Trophoblast cell (in vitro differentiated cells and primary cell): ENCODE results near the gene CNNM4.

ENCODE experiments used
- DNase-seq, 2 donors: peaks; one replicate each; pipeline ENCODE4 v3.0.0-alpha.2; 2016
- H2AFZ ChIP-seq: 2 replicates; pipeline ENCODE4 v1.6.1; 2013; ENCODE audit warnings: low read length, moderate library complexity, mild to moderate bottlenecking; ENCODE audit not compliant: insufficient read depth, poor library complexity
- H2AK5ac ChIP-seq: 2 replicates; pipeline ENCODE4 v1.6.1; 2013; ENCODE audit warnings: mild to moderate bottlenecking, low read length
- H2BK120ac ChIP-seq: 2 replicates; pipeline ENCODE4 v1.6.1; 2013; ENCODE audit warnings: low read length, mild to moderate bottlenecking, moderate library complexity; ENCODE audit not compliant: insufficient read depth, poor library complexity
- H2BK12ac ChIP-seq: 2 replicates; pipeline ENCODE4 v1.6.1; 2013; ENCODE audit warnings: mild to moderate bottlenecking, low read length, moderate library complexity
- H2BK5ac ChIP-seq: 2 replicates; pipeline ENCODE4 v1.6.1; 2013; ENCODE audit warnings: low read length, low read depth, moderate library complexity, mild to moderate bottlenecking; ENCODE audit not compliant: poor library complexity
- H3K14ac ChIP-seq: 2 replicates; pipeline ENCODE4 v1.6.1; 2013; ENCODE audit warnings: mild to moderate bottlenecking, low read length
- H3K18ac ChIP-seq: 2 replicates; pipeline ENCODE4 v1.6.1; 2013; ENCODE audit warnings: mild to moderate bottlenecking, low read length
- H3K23ac ChIP-seq: 2 replicates; pipeline ENCODE4 v1.6.1; 2013; ENCODE audit warnings: low read length
- H3K27ac ChIP-seq: 2 replicates; pipeline ENCODE4 v1.5.1; 2013; ENCODE audit warnings: low read depth, mild to moderate bottlenecking, inconsistent platforms, low read length, moderate library complexity
- H3K27me3 ChIP-seq: 2 replicates; pipeline ENCODE4 v1.6.1; 2013; ENCODE audit warnings: inconsistent platforms, mild to moderate bottlenecking, low read length, moderate library complexity; ENCODE audit not compliant: insufficient read depth
- H3K36me3 ChIP-seq, 2 experiments: 1 replicate in 1 of 2; 2 replicates in 1 of 2; pipeline ENCODE4 v1.6.1; 2013; ENCODE audit warnings: low read length in 2 of 2, mild to moderate bottlenecking in 2 of 2, moderate library complexity in 1 of 2; ENCODE audit not compliant: insufficient read depth in 2 of 2, control insufficient read depth in 1 of 2
- H3K4ac ChIP-seq: 2 replicates; pipeline ENCODE4 v1.6.1; 2013; ENCODE audit warnings: low read depth, mild to moderate bottlenecking, low read length, moderate library complexity
- H3K4me1 ChIP-seq, 2 experiments: 1 replicate in 1 of 2; 2 replicates in 1 of 2; pipeline ENCODE4 v1.6.1; 2013; ENCODE audit warnings: low read length in 2 of 2, mild to moderate bottlenecking in 2 of 2, moderate library complexity in 1 of 2; ENCODE audit not compliant: insufficient read depth in 2 of 2, control insufficient read depth in 1 of 2
- H3K4me2 ChIP-seq: 2 replicates; pipeline ENCODE4 v1.6.1; 2013; ENCODE audit warnings: inconsistent platforms, mild to moderate bottlenecking, low read length, moderate library complexity
- H3K4me3 ChIP-seq: 2 replicates; pipeline ENCODE4 v1.5.1; 2013; ENCODE audit warnings: mild to moderate bottlenecking, low read depth, low read length, inconsistent platforms
- H3K79me1 ChIP-seq: one replicate; pipeline ENCODE4 v1.6.1; 2013; ENCODE audit warnings: low read length
- H3K79me2 ChIP-seq: 2 replicates; pipeline ENCODE4 v1.6.1; 2013; ENCODE audit warnings: low read length, mild to moderate bottlenecking; ENCODE audit not compliant: control insufficient read depth, insufficient read depth, poor library complexity
- H3K9ac ChIP-seq: 2 replicates; pipeline ENCODE4 v1.6.1; 2013; ENCODE audit warnings: mild to moderate bottlenecking, low read length
- H3K9me3 ChIP-seq: 2 replicates; pipeline ENCODE4 v1.6.1; 2013; ENCODE audit warnings: low read depth, mild to moderate bottlenecking, control low read depth, inconsistent platforms, low read length; ENCODE audit not compliant: insufficient read depth
- H4K12ac ChIP-seq: 2 replicates; pipeline ENCODE4 v1.6.1; 2013; ENCODE audit warnings: low read depth, mild to moderate bottlenecking, low read length, moderate library complexity
- H4K8ac ChIP-seq: 2 replicates; pipeline ENCODE4 v1.6.1; 2013; ENCODE audit warnings: low read depth, mild to moderate bottlenecking, low read length, moderate library complexity
- H4K91ac ChIP-seq: one replicate; pipeline ENCODE4 v1.6.1; 2013; ENCODE audit warnings: low read depth, mild to moderate bottlenecking, low read length, moderate library complexity
- WGBS: extraction: QIAGEN DNeasy Blood & Tissue Kit; methylation state at CpG from one replicate; pipeline ENCODE4 v1.1.7; 2013; ENCODE audit warnings: missing lambda C conversion rate; ENCODE audit not compliant: insufficient read length, insufficient coverage; ENCODE audit errors: extremely low coverage; 5-methylcytosine and 5-hydroxymethylcytosine counted together

CNNM4 gene

DNA sequence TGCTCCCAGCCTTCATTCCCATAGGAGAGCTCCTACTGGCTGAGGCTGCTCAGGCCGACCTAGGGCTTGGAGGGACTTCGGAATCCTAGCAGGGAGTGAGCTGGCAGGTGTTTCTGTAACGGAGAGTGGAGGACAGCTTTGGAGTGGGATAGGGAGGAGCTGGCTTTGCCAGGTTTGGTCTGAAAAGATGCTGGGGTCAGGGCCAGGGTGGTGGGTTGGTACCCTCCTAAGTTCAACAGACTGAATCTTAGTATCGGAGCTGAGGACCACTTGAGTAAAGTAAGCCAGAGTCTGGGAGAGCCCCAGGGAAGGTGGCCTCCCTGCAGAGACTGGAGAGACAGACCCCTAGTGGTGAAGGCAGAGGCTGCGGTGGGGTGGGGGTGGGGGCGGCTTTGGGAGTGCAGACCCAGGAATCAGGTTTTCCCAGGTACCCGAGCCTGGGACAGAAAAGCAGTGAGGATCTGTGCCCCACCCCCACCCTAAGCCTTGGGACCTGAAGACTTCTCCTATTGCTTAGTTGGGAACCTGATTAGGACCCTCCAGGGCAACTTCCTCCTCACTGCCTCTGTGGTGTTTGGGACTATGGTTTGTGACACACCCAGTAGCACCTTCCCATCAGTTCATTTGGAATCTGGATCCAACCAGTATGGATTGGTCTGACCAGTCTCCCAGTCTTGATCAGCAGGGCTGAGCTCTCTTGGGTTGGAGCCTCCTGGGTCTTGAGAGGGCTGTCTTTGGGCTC, 3.0 kb downstream of the CNNM4 start:
- H4K91ac ChIP-seq: peak overlapping the region; percentile 39
- peak overlapping the region; percentile 16 for H2BK120ac ChIP-seq
- H4K12ac ChIP-seq: no peak overlapping the region
- H3K4me3 ChIP-seq: no peak overlapping the region
- no peaks in the 10 kb centered on the region for H3K9me3 ChIP-seq
- H2AFZ ChIP-seq: no peak overlapping the region
- H3K4me2 ChIP-seq: peak overlapping the region; percentile 46
- no peaks in the 10 kb centered on the region for H3K27me3 ChIP-seq
- peaks cover 10% of the 10 kb centered on the region for H3K79me2 ChIP-seq
- DNase-seq: peak in 1 of 2 donors; percentile 16
- H3K4me1 ChIP-seq: peaks cover 26 to 40% of the 10 kb centered on the region in 2 experiments
- no peak overlapping the region for H3K23ac ChIP-seq
- H4K8ac ChIP-seq: peak overlapping the region; percentile 13
- no CpG with 5 or more reads among the region's 7 CpGs for WGBS
- peak overlapping the region; percentile 58 for H3K18ac ChIP-seq
- H3K14ac ChIP-seq: peak overlapping the region; percentile 30
- peak overlapping the region; percentile 75 for H3K27ac ChIP-seq
- H2AK5ac ChIP-seq: peak overlapping the region; percentile 30
- H3K79me1 ChIP-seq: peaks cover 11% of the 10 kb centered on the region
- peak overlapping the region; percentile 60 for H2BK12ac ChIP-seq
- H3K9ac ChIP-seq: no peak overlapping the region
- no peak overlapping the region for H3K4ac ChIP-seq
- H2BK5ac ChIP-seq: peak overlapping the region; percentile 19
- H3K36me3 ChIP-seq: no peaks in the 10 kb centered on the region

DNA sequence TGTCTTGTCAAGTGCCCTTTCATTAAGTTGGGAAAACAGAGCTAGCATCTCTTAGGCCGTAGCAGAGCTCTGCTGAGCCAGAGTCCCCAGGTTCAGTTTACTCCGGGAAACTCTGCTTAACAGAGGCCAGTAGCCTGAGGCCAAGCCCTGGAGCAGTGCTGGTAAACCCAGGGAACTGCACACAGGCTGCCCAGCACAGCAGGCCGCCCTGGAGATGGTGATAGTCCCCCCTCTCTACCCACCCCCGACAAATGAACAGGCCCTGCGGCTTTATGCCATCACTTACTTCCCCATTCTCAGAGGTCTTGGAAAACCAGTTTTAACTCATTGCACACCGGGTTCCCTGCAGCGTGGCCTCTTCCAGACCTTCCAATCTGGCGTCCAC, 3.5 kb downstream of the CNNM4 start:
- Histone ChIP-seq H4K8ac (peak overlapping the region; percentile 13), H3K4me3 (no peak overlapping the region), H3K23ac (no peak overlapping the region), H3K4me2 (peak overlapping the region; percentile 46), H3K14ac (no peak overlapping the region), H3K27me3 (no peaks in the 10 kb centered on the region), H2BK5ac (peak overlapping the region; percentile 17), H3K18ac (no peak overlapping the region), H3K9me3 (no peaks in the 10 kb centered on the region), H2AFZ (no peak overlapping the region), H2BK120ac (no peak overlapping the region), H2AK5ac (no peak overlapping the region), H3K36me3 (no peaks in the 10 kb centered on the region), H2BK12ac (no peak overlapping the region), H3K79me1 (peaks cover 11% of the 10 kb centered on the region), H3K27ac (peak overlapping the region; percentile 75), H3K9ac (no peak overlapping the region), H3K79me2 (peaks cover 10% of the 10 kb centered on the region), H3K4me1 (peaks cover 26 to 40% of the 10 kb centered on the region in 2 experiments), H4K91ac (peak overlapping the region; percentile 0), H4K12ac (no peak overlapping the region), H3K4ac (no peak overlapping the region)
- WGBS: no CpG with 5 or more reads among the region's 8 CpGs
- DNase-seq: peak in 1 of 2 donors; percentile 72

DNA sequence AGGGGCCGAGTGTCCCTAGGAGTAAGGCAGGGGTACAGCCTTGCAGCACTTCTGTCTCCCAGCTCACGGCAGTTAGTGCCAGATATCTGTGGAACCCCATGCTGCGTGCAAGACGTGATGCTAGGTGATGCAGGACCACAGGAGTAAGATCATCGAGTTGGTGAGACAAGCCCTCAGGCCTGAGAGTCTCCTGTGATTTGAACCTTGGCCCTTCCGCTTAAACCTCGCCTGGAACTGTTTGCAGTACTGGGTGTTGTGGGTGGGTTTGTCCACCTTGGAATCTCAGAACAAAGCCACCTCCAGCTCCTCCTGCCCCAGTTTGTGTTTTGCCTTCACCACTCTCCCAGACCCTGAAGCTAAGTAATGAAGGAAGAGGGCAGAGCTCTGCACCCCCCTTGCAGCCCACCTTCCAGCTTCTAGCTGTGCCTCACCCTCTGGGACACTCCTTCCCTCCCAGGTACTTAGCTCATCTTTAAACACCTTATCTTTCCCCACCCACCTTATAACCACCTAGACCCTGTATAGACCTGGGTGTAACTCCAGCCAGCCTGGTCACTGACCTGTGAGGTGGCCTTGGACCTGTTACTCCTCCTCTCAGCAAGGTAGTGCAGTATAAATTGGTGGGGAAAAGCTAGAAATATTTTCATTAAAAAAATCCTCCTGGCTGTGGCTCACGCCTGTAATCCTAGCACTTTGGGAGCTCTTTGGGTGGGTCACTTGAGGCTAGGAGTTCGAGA, 6.6 kb downstream of the CNNM4 start:
- Histone ChIP-seq H3K18ac (peak overlapping the region; percentile 21), H3K4me3 (no peak overlapping the region), H2AK5ac (no peak overlapping the region), H3K14ac (peak overlapping the region; percentile 41), H2BK12ac (no peak overlapping the region), H3K4ac (peak overlapping the region; percentile 13), H2BK120ac (no peak overlapping the region), H3K27ac (no peak overlapping the region), H2AFZ (no peak overlapping the region), H3K4me2 (no peak overlapping the region), H3K9me3 (peaks cover 3% of the 10 kb centered on the region), H3K36me3 (no peaks in the 10 kb centered on the region), H3K4me1 (peaks cover 32 to 43% of the 10 kb centered on the region in 2 experiments), H4K91ac (no peak overlapping the region), H3K23ac (no peak overlapping the region), H4K12ac (no peak overlapping the region), H4K8ac (no peak overlapping the region), H3K79me1 (peaks cover 13% of the 10 kb centered on the region), H2BK5ac (no peak overlapping the region), H3K27me3 (no peaks in the 10 kb centered on the region), H3K79me2 (peaks cover 2% of the 10 kb centered on the region), H3K9ac (no peak overlapping the region)
- no CpG with 5 or more reads among the region's 9 CpGs for WGBS
- DNase-seq: no peak

- no peak overlapping the region for H2AFZ ChIP-seq
- no peak overlapping the region for H3K4me2 ChIP-seq
- no peak overlapping the region for H2BK12ac ChIP-seq
- no peak overlapping the region for H2AK5ac ChIP-seq
- H3K36me3 ChIP-seq: peaks cover 0 to under 1% of the 10 kb centered on the region in 2 experiments
- no peak for DNase-seq
- H2BK120ac ChIP-seq: no peak overlapping the region
- no peak overlapping the region for H3K27ac ChIP-seq
- no peak overlapping the region for H3K4me3 ChIP-seq
- H3K27me3 ChIP-seq: no peaks in the 10 kb centered on the region
- no CpG with 5 or more reads among the region's 8 CpGs for WGBS
- H3K79me2 ChIP-seq: peaks cover 2% of the 10 kb centered on the region
- H3K14ac ChIP-seq: no peak overlapping the region
- peaks cover 4% of the 10 kb centered on the region for H3K9me3 ChIP-seq
- H3K79me1 ChIP-seq: peaks cover 12% of the 10 kb centered on the region
- no peak overlapping the region for H3K4ac ChIP-seq
- H3K23ac ChIP-seq: no peak overlapping the region
- H4K8ac ChIP-seq: no peak overlapping the region
- H4K12ac ChIP-seq: no peak overlapping the region
- no peak overlapping the region for H3K18ac ChIP-seq
- H2BK5ac ChIP-seq: no peak overlapping the region
- H3K9ac ChIP-seq: no peak overlapping the region
- H3K4me1 ChIP-seq: peaks cover 25 to 39% of the 10 kb centered on the region in 2 experiments
- H4K91ac ChIP-seq: no peak overlapping the region
Measured at GRCh38 chr2:96768083-96768561, 7.4 kb downstream of the CNNM4 start.
